ENCODE measurements around the gene AKAP11.

AKAP11 gene

DNA sequence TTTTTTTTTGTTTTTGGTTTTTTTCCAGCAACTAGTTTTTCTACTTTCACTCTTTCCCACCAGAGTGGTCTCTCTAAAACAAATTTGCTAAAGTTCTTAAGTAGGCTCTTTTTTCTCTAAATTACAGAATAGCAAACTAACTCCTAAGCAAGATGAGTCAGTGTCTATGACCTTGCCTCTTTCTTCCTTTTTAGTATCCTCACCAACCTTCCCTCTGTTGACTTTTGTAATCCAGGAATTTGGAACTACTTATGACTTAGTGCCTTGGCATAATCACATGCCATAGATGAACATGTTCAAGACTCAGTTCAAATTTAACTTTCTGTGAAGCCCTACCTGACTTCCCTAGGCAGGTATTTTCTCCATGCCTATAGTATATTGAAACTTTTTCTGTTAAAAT lies 32.3 kb upstream of the AKAP11 start:
- TF ChIP-seq TAF1 (IDR thresholded peaks at IDR 0.05; ENCODE audit: low read depth, low read length) (no peak), POLR2AphosphoS5 (IDR thresholded peaks at IDR 0.05; ENCODE audit: low read depth, low read length) (no peak), SPI1 (IDR thresholded peaks at IDR 0.05; ENCODE audit: low read depth, low read length) (no peak), POU2F2 (IDR thresholded peaks at IDR 0.05; ENCODE audit: low read depth, low read length) (no peak), PAX5 (IDR thresholded peaks at IDR 0.05; ENCODE audit: insufficient read depth, low read length, severe bottlenecking) (no peak), POLR2A (IDR thresholded peaks at IDR 0.05; ENCODE audit: low read depth, low read length) (no peak)
- FAIRE-seq (no peak), DNase-seq (ENCODE audit: insufficient read length, low spot score) (no peak)

DNA sequence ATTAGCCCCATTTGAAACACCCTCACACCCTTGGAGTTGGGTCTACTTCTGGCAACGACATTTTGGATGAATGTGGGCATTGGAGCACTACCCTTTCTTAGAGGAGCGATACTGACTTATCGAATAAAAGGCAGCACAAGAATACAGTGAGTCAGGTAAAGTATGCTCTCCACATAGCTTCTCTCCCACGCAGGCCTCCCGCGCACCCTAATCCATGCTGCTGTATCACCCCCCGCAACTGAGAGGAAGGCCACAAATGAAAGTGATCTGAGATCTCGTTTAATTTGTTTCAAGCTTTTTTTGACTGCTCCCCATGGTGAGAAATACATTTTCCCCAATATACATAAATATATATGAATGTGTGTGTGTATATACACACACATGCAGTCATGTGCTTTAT lies 25.4 kb upstream of the AKAP11 start:
- no peak for FAIRE-seq
- TF ChIP-seq PAX5 (IDR thresholded peaks at IDR 0.05; ENCODE audit: insufficient read depth, low read length, severe bottlenecking): no peak
- no peak for DNase-seq (ENCODE audit: insufficient read length, low spot score)

GRCh38 chr13:42247883-42248282 lies 24.1 kb upstream of the AKAP11 start:
- FAIRE-seq (no peak), DNase-seq (ENCODE audit: insufficient read length, low spot score) (no peak)
- TF ChIP-seq PAX5 (IDR thresholded peaks at IDR 0.05; ENCODE audit: insufficient read depth, low read length, severe bottlenecking) (no peak), TAF1 (IDR thresholded peaks at IDR 0.05; ENCODE audit: low read depth, low read length) (no peak)

DNA sequence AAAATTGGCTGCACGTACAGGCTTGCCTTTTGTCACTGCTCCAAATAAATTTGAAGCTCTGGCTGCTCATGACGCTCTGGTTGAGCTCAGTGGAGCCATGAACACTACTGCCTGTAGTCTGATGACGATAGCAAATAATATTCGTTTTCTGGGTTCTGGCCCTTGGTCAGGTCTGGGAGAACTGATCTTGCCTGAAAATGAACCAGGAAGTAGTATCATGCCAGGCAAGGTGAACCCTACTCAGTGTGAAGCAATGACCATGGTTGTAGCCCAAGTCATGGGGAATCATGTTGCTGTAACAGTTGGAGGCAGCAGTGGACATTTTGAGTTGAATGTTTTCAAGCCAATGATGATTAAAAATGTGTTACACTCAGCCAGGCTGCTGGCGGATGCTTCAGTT lies 16.1 kb upstream of the AKAP11 start:
- no peak for DNase-seq (ENCODE audit: insufficient read length, low spot score)
- TF ChIP-seq POU2F2 (IDR thresholded peaks at IDR 0.05; ENCODE audit: low read depth, low read length) (no peak), TAF1 (IDR thresholded peaks at IDR 0.05; ENCODE audit: low read depth, low read length) (no peak)
- FAIRE-seq: peak; percentile 68

GRCh38 chr13:42258747-42259146 lies 13.2 kb upstream of the AKAP11 start:
- FAIRE-seq: no peak
- DNase-seq (ENCODE audit: insufficient read length, low spot score): no peak
- TF ChIP-seq POLR2A (IDR thresholded peaks at IDR 0.05; ENCODE audit: low read depth, low read length): no peak
- TF ChIP-seq POLR2AphosphoS5 (IDR thresholded peaks at IDR 0.05; ENCODE audit: low read depth, low read length): no peak
- no peak for TF ChIP-seq PAX5 (IDR thresholded peaks at IDR 0.05; ENCODE audit: insufficient read depth, low read length, severe bottlenecking)
- no peak for TF ChIP-seq POU2F2 (IDR thresholded peaks at IDR 0.05; ENCODE audit: low read depth, low read length)
- no peak for TF ChIP-seq TAF1 (IDR thresholded peaks at IDR 0.05; ENCODE audit: low read depth, low read length)
- no peak for TF ChIP-seq SPI1 (IDR thresholded peaks at IDR 0.05; ENCODE audit: low read depth, low read length)

GRCh38 chr13:42259515-42259914 lies 12.4 kb upstream of the AKAP11 start:
- no peak for FAIRE-seq
- TF ChIP-seq PAX5 (IDR thresholded peaks at IDR 0.05; ENCODE audit: insufficient read depth, low read length, severe bottlenecking): no peak
- TF ChIP-seq POLR2A (IDR thresholded peaks at IDR 0.05; ENCODE audit: low read depth, low read length): no peak
- TF ChIP-seq SPI1 (IDR thresholded peaks at IDR 0.05; ENCODE audit: low read depth, low read length): no peak
- TF ChIP-seq POU2F2 (IDR thresholded peaks at IDR 0.05; ENCODE audit: low read depth, low read length): no peak
- TF ChIP-seq POLR2AphosphoS5 (IDR thresholded peaks at IDR 0.05; ENCODE audit: low read depth, low read length): no peak
- no peak for TF ChIP-seq TAF1 (IDR thresholded peaks at IDR 0.05; ENCODE audit: low read depth, low read length)
- DNase-seq (ENCODE audit: insufficient read length, low spot score): no peak

DNA sequence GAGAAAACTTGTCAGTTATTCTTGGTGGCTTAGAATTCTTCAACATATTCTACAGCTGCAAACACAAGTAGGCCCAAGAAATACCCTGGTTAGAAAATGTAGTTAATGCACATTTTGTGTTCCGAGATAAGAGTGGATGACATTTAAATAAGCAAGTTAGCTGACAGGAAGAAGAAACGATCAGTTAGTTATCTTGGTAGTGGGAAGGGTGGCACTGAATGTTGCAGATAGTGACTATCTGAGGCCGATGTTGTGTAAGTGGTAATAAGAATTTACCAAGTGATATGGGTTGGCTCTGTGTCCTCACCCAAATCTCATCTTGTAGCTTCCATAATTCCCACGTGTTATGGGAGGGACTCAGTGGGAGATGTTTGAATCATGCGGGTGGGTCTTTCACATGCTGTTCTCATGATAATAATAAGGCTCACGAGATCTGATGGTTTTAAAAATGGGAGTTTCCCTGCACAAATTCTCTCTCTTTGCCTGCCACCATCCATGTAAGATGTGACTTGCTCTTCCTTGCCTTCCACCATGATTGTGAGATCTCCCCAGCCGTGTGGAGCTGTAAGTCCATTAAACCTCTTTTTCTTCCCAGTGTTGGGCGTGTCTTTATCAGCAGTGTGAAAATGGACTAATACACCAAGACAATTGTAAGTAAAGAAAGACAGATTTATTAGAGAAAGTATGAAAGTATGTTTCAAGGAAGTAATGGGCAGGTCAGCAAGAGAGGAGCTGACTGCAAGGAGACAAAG lies 10.9 kb upstream of the AKAP11 start:
- FAIRE-seq (peak; percentile 48), DNase-seq (ENCODE audit: insufficient read length, low spot score) (no peak)
- TF ChIP-seq SPI1 (IDR thresholded peaks at IDR 0.05; ENCODE audit: low read depth, low read length): no peak
- no peak for TF ChIP-seq POLR2AphosphoS5 (IDR thresholded peaks at IDR 0.05; ENCODE audit: low read depth, low read length)
- no peak for TF ChIP-seq TAF1 (IDR thresholded peaks at IDR 0.05; ENCODE audit: low read depth, low read length)
- no peak for TF ChIP-seq POU2F2 (IDR thresholded peaks at IDR 0.05; ENCODE audit: low read depth, low read length)
- TF ChIP-seq PAX5 (IDR thresholded peaks at IDR 0.05; ENCODE audit: insufficient read depth, low read length, severe bottlenecking): no peak
- TF ChIP-seq POLR2A (IDR thresholded peaks at IDR 0.05; ENCODE audit: low read depth, low read length): no peak

DNA sequence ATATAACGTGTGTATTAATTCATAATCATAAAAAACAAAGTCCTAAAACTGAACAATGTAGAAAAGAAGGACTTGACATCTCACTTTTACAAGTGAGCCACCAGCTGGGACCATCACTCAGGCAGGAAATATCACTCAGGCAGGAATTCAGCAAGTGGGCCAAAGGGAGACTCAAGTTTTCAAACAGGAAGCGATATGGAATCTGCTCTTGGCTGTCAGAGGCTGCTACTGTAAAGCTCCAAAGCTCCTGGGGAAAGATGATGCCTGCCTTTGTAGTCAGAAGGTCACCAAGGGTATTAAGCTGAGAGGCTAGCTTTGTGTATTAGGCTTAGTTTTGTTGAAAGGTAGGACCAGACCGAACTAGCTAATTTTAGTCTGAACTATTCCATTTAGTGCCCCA lies 5.5 kb upstream of the AKAP11 start:
- TF ChIP-seq SPI1 (IDR thresholded peaks at IDR 0.05; ENCODE audit: low read depth, low read length) (no peak), TAF1 (IDR thresholded peaks at IDR 0.05; ENCODE audit: low read depth, low read length) (no peak), POLR2AphosphoS5 (IDR thresholded peaks at IDR 0.05; ENCODE audit: low read depth, low read length) (no peak), POLR2A (IDR thresholded peaks at IDR 0.05; ENCODE audit: low read depth, low read length) (no peak), PAX5 (IDR thresholded peaks at IDR 0.05; ENCODE audit: insufficient read depth, low read length, severe bottlenecking) (no peak), POU2F2 (IDR thresholded peaks at IDR 0.05; ENCODE audit: low read depth, low read length) (no peak)
- no peak for FAIRE-seq
- DNase-seq (ENCODE audit: insufficient read length, low spot score): no peak

- TF ChIP-seq POU2F2 (IDR thresholded peaks at IDR 0.05; ENCODE audit: low read depth, low read length): no peak
- no peak for TF ChIP-seq TAF1 (IDR thresholded peaks at IDR 0.05; ENCODE audit: low read depth, low read length)
- TF ChIP-seq POLR2AphosphoS5 (IDR thresholded peaks at IDR 0.05; ENCODE audit: low read depth, low read length): no peak
- no peak for TF ChIP-seq PAX5 (IDR thresholded peaks at IDR 0.05; ENCODE audit: insufficient read depth, low read length, severe bottlenecking)
- no peak for TF ChIP-seq POLR2A (IDR thresholded peaks at IDR 0.05; ENCODE audit: low read depth, low read length)
- no peak for TF ChIP-seq SPI1 (IDR thresholded peaks at IDR 0.05; ENCODE audit: low read depth, low read length)
- no peak for DNase-seq (ENCODE audit: insufficient read length, low spot score)
- peak; percentile 9 for FAIRE-seq
Observed at GRCh38 chr13:42270160-42270856, 1.6 kb upstream of the AKAP11 start.

- DNase-seq (ENCODE audit: insufficient read length, low spot score): no peak
- TF ChIP-seq TAF1 (IDR thresholded peaks at IDR 0.05; ENCODE audit: low read depth, low read length) (no peak), SPI1 (IDR thresholded peaks at IDR 0.05; ENCODE audit: low read depth, low read length) (no peak), PAX5 (IDR thresholded peaks at IDR 0.05; ENCODE audit: insufficient read depth, low read length, severe bottlenecking) (no peak), POLR2A (IDR thresholded peaks at IDR 0.05; ENCODE audit: low read depth, low read length) (no peak), POU2F2 (IDR thresholded peaks at IDR 0.05; ENCODE audit: low read depth, low read length) (no peak)
- peak; percentile 26 for FAIRE-seq
Observed at GRCh38 chr13:42270857-42271215, 1.1 kb upstream of the AKAP11 start.
